Keratinocyte (primary cell): ENCODE results near the gene LY86. TPM values are rescaled to one million over a fixed set of nuclear protein-coding genes. Genes with fewer than 3 reads are reported as not detected.

Source experiments
- DNase-seq: peaks from one replicate; pipeline ENCODE4 v3.0.0-alpha.2; 2011; ENCODE audit warnings: low read depth, missing footprints, low spot score
- FAIRE-seq: peaks from 2 replicates; lab custom pipeline; 2011; peaks lifted over from hg19 to GRCh38; lab: Jason Lieb, UNC
- H2AFZ ChIP-seq: 2 replicates; pipeline ENCODE4 v1.6.0; 2012; ENCODE audit warnings: low read length, control low read depth, inconsistent platforms; ENCODE audit not compliant: control insufficient read depth
- H3K27ac ChIP-seq: 2 replicates; pipeline ENCODE4 v1.5.1; 2011; ENCODE audit warnings: low read length; ENCODE audit not compliant: control insufficient read depth, insufficient read depth
- H3K27me3 ChIP-seq: 3 replicates; pipeline ENCODE4 v1.6.0; 2011; ENCODE audit warnings: low read length; ENCODE audit not compliant: control insufficient read depth, insufficient read depth; ENCODE audit errors: extremely low read depth
- H3K36me3 ChIP-seq, 2 experiments: 2 replicates in 1 of 2; 3 replicates in 1 of 2; pipeline ENCODE4 v1.5.1; 2011; ENCODE audit warnings: low read length in 2 of 2, mild to moderate bottlenecking in 1 of 2; ENCODE audit not compliant: control insufficient read depth in 2 of 2, insufficient read depth in 2 of 2; ENCODE audit errors: extremely low read depth in 1 of 2
- H3K4me1 ChIP-seq: 3 replicates; pipeline ENCODE4 v1.5.1; 2011; ENCODE audit warnings: low read length; ENCODE audit not compliant: control insufficient read depth, insufficient read depth; ENCODE audit errors: extremely low read depth
- H3K4me2 ChIP-seq: 3 replicates; pipeline ENCODE4 v1.6.0; 2011; ENCODE audit warnings: low read depth, low read length; ENCODE audit not compliant: control insufficient read depth, insufficient read depth; ENCODE audit errors: extremely low read depth
- H3K4me3 ChIP-seq, 3 experiments: fragments of 200-600 bp in 1 of 3; sonication (generic) in 1 of 3; 2 replicates in 2 of 3; 3 replicates in 1 of 3; pipeline ENCODE4 v1.5.1; 2011 to 2016; ENCODE audit warnings: low read length in 3 of 3, mild to moderate bottlenecking in 3 of 3, control low read depth in 2 of 3, inconsistent platforms in 1 of 3, low read depth in 1 of 3, mixed read lengths in 1 of 3, mixed run types in 1 of 3, moderate library complexity in 1 of 3; ENCODE audit not compliant: control insufficient read depth in 2 of 3, insufficient read depth in 2 of 3; ENCODE audit errors: extremely low read depth in 1 of 3
- H3K79me2 ChIP-seq: 2 replicates; pipeline ENCODE4 v1.6.0; 2012; ENCODE audit warnings: low read length; ENCODE audit not compliant: control insufficient read depth, insufficient read depth
- H3K9ac ChIP-seq: 3 replicates; pipeline ENCODE4 v1.6.0; 2011; ENCODE audit warnings: low read length; ENCODE audit not compliant: control insufficient read depth, insufficient read depth; ENCODE audit errors: extremely low read depth
- H3K9me1 ChIP-seq: 3 replicates; pipeline ENCODE4 v1.6.0; 2011; ENCODE audit warnings: low read length; ENCODE audit not compliant: control insufficient read depth, insufficient read depth; ENCODE audit errors: extremely low read depth
- H3K9me3 ChIP-seq: 2 replicates; pipeline ENCODE4 v1.5.1; 2012; ENCODE audit warnings: low read depth, low read length; ENCODE audit not compliant: control insufficient read depth
- H4K20me1 ChIP-seq: 3 replicates; pipeline ENCODE4 v1.6.0; 2011; ENCODE audit warnings: low read length; ENCODE audit not compliant: control insufficient read depth, insufficient read depth; ENCODE audit errors: extremely low read depth
- CTCF ChIP-seq, 3 experiments: IDR thresholded peaks in 1 of 3; conservative IDR thresholded peaks in 1 of 3; optimal IDR thresholded peaks in 1 of 3; 2 replicates in 2 of 3; 3 replicates in 1 of 3; pipeline versions ENCODE3 to v1.5.1; 2011; ENCODE audit warnings: low read length in 3 of 3, mild to moderate bottlenecking in 3 of 3, moderate library complexity in 2 of 3, control low read depth in 1 of 3, inconsistent platforms in 1 of 3; ENCODE audit not compliant: insufficient read depth in 2 of 3; ENCODE audit errors: extremely low read depth in 1 of 3
- EZH2 ChIP-seq: IDR thresholded peaks from one replicate; pipeline ENCODE4 v1.6.1; 2012; ENCODE audit warnings: inconsistent platforms, mild to moderate bottlenecking, low read length, moderate library complexity
- dilution Hi-C: fragments of 300-500 bp; cut with MboI; formaldehyde crosslinking; loops from one replicate; pipeline ENCODE4 v1.7.0; 2020; ENCODE audit warnings: low sequenced_read_pairs; ENCODE audit not compliant: extremely low pct_ligation_motif_present
- polyA plus RNA-seq, 5 experiments: library from polyadenylated mRNA; depleted of rRNA in 3 of 5; stranded (reverse) in 3 of 5; stranded (forward) in 1 of 5; unstranded in 1 of 5; fragments of >200 nt; gene quantifications; 1 replicate in 1 of 5; 2 replicates in 3 of 5; 3 replicates in 1 of 5; pipeline versions ENCODE4 v1.2.1 to v1.2.3, GENCODE V29; 2011 to 2012; ENCODE audit warnings: missing spikeins in 2 of 5, low read depth in 1 of 5, low replicate concordance in 1 of 5

The LY86 gene
- polyA plus RNA-seq, 1 donor (not counting 4 experiments of a cell fraction or from before 2014, with no cell fraction given) = not detected

- Histone ChIP-seq H3K9ac (no peak overlapping the region), H4K20me1 (no peaks in the 10 kb centered on the region), H3K9me1 (no peaks in the 10 kb centered on the region), H3K27me3 (no peaks in the 10 kb centered on the region), H3K79me2 (no peaks in the 10 kb centered on the region), H3K27ac (no peak overlapping the region), H3K9me3 (no peaks in the 10 kb centered on the region), H2AFZ (no peak overlapping the region), H3K4me3 (no peak overlapping the region), H3K36me3 (no peaks in the 10 kb centered on the region), H3K4me2 (no peak overlapping the region), H3K4me1 (no peaks in the 10 kb centered on the region)
- no peak for FAIRE-seq
- dilution Hi-C loops = no loop called here
- no peak for TF ChIP-seq EZH2
- no peak for TF ChIP-seq CTCF (optimal IDR thresholded peaks at IDR 0.05 in 1 of 3, IDR thresholded peaks at IDR 0.05 in 1 of 3, conservative IDR thresholded peaks at IDR 0.05 in 1 of 3; ENCODE audit: extremely low read depth in 1 of 3, insufficient read depth in 2 of 3, low read length in 3 of 3)
- DNase-seq = no peak
These were observed 13.7 kb downstream of the LY86 start for GRCh38 chr6:6602262-6602661.

GRCh38 chr6:6603317-6603716 lies 14.8 kb downstream of the LY86 start:
- Histone ChIP-seq H3K4me3 (no peak overlapping the region), H3K9me1 (no peaks in the 10 kb centered on the region), H3K27me3 (no peaks in the 10 kb centered on the region), H2AFZ (no peak overlapping the region), H3K4me1 (no peaks in the 10 kb centered on the region), H4K20me1 (no peaks in the 10 kb centered on the region), H3K4me2 (no peak overlapping the region), H3K36me3 (no peaks in the 10 kb centered on the region), H3K79me2 (no peaks in the 10 kb centered on the region), H3K27ac (no peak overlapping the region), H3K9ac (no peak overlapping the region), H3K9me3 (no peaks in the 10 kb centered on the region)
- FAIRE-seq (no peak), DNase-seq (no peak)
- dilution Hi-C loops = no loop called here
- TF ChIP-seq CTCF (optimal IDR thresholded peaks at IDR 0.05 in 1 of 3, IDR thresholded peaks at IDR 0.05 in 1 of 3, conservative IDR thresholded peaks at IDR 0.05 in 1 of 3; ENCODE audit: extremely low read depth in 1 of 3, insufficient read depth in 2 of 3, low read length in 3 of 3) = no peak
- no peak for TF ChIP-seq EZH2
